HG02970 (cell line): ENCODE data around the gene BDH1.

ENCODE experiments used
- ATAC-seq: cut with Tn5 transposase; IDR thresholded peaks from one replicate; pipeline ENCODE4 v1.9.1; 2021; ENCODE audit warnings: mild to moderate bottlenecking, moderate library complexity, moderate number of reproducible peaks; ENCODE audit not compliant: unreplicated experiment, low FRiP score

BDH1 gene

GRCh38 chr3:197465197-197465995 lies 90.4 kb downstream of the BDH1 start:
- no peak for ATAC-seq

DNA sequence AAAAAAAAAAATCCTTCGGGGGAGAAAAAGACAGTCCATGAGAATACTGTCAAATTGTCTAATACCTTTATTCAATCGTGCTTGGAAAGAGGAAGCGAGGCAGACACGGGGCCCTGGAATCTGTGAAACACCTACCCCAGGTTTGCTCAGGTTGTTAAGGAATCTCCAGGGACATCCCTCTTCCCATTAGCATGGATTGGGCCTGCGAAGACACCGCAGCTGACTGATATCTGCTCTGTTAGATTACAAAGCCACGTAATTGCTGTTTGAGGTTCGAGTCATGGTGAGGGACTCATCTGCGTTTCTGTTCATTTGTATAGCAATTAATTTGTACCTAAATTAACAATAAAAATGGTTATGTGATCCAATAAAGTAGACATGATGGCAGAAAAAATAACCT lies 91.0 kb downstream of the BDH1 start:
- no peak for ATAC-seq

- ATAC-seq, result no peak
These were observed 92.5 kb downstream of the BDH1 start for GRCh38 chr3:197463279-197463678.

DNA sequence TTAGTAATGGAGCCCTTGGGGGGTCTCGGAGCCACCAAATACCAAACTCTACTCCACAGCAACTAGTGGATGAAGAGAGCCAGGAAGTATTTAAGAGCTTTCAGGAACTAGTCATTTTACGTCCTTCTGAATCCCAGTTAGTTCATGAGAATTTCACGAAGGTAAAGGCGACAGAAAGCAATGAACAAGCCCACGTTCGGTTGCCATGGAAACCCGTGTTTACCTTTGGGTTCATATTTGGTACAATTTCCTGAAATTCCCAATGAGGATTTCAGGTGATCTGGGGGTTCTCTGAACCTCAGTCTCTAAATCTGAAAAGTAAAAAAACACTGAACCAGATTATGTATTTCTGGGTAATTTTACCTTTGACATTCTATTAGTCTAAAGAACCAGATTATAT lies 93.0 kb downstream of the BDH1 start:
- ATAC-seq, result no peak

GRCh38 chr3:197460639-197461038 lies 95.1 kb downstream of the BDH1 start:
- no peak for ATAC-seq

GRCh38 chr3:197460002-197460401 lies 95.8 kb downstream of the BDH1 start:
- ATAC-seq, result no peak
